GM23338 (cell line): ENCODE measurements around the gene GHDC. TPM values are rescaled to one million over a fixed set of nuclear protein-coding genes. Genes with fewer than 3 reads are reported as not detected.

ENCODE experiments used
- ATAC-seq: fragments of 200-7000 bp; cut with Tn5 transposase; 3 replicates; pipeline ENCODE4 v1.9.1; 2020
- DNase-seq: peaks from one replicate; pipeline ENCODE4 v3.0.0-alpha.2; 2015; ENCODE audit warnings: low spot score
- H2AFZ ChIP-seq: fragments of 200-600 bp; sonication (generic); 2 replicates; pipeline ENCODE4 v1.8.0; 2016; ENCODE audit warnings: antibody characterized with exemption, mild to moderate bottlenecking, moderate library complexity
- H3F3A ChIP-seq: fragments of 200-600 bp; sonication (generic); replicated peaks from 2 replicates; pipeline ENCODE4 v1.8.0; 2017; ENCODE audit warnings: antibody characterized with exemption, mixed run types, low read depth
- H3K27ac ChIP-seq: fragments of 200-600 bp; sonication (generic); 2 replicates; pipeline ENCODE4 v1.6.1; 2016; ENCODE audit warnings: low read depth
- H3K27me3 ChIP-seq: fragments of 200-600 bp; sonication (generic); 2 replicates; pipeline ENCODE4 v1.8.0; 2016; ENCODE audit warnings: mild to moderate bottlenecking, mixed run types, moderate library complexity; ENCODE audit not compliant: insufficient read depth
- H3K36me3 ChIP-seq: fragments of 200-600 bp; sonication (generic); 2 replicates; pipeline ENCODE4 v1.8.0; 2016; ENCODE audit warnings: mild to moderate bottlenecking; ENCODE audit not compliant: insufficient read depth
- H3K4me1 ChIP-seq: fragments of 200-600 bp; sonication (generic); 2 replicates; pipeline ENCODE4 v1.8.0; 2016; ENCODE audit warnings: mild to moderate bottlenecking, moderate library complexity; ENCODE audit not compliant: insufficient read depth
- H3K4me2 ChIP-seq: fragments of 200-600 bp; sonication (generic); 2 replicates; pipeline ENCODE4 v1.7.1; 2017; ENCODE audit warnings: mixed run types
- H3K4me3 ChIP-seq: fragments of 200-600 bp; sonication (generic); 2 replicates; pipeline ENCODE4 v1.6.1; 2016; ENCODE audit warnings: mixed run types
- H3K79me2 ChIP-seq: fragments of 200-600 bp; sonication (generic); replicated peaks from 2 replicates; pipeline ENCODE4 v1.8.0; 2017; ENCODE audit warnings: mild to moderate bottlenecking; ENCODE audit not compliant: insufficient read depth
- H3K9me2 ChIP-seq: fragments of 200-600 bp; sonication (generic); 2 replicates; pipeline ENCODE4 v1.8.0; 2017; ENCODE audit not compliant: insufficient read depth
- H4K20me1 ChIP-seq: fragments of 200-600 bp; sonication (generic); replicated peaks from 2 replicates; pipeline ENCODE4 v1.8.0; 2017; ENCODE audit warnings: mild to moderate bottlenecking; ENCODE audit not compliant: insufficient read depth
- H3K27ac Mint-ChIP-seq: 2 replicates; pipeline ENCODE4 v1.8.0; 2020; ENCODE audit warnings: inconsistent platforms, mild to moderate bottlenecking, moderate library complexity, mixed read lengths
- H3K27me3 Mint-ChIP-seq: 3 replicates; pipeline ENCODE4 v1.8.0; 2022; ENCODE audit warnings: low read depth, mild to moderate bottlenecking, moderate library complexity, mixed read lengths, inconsistent platforms; ENCODE audit not compliant: insufficient read depth, poor library complexity
- H3K36me3 Mint-ChIP-seq: 3 replicates; pipeline ENCODE4 v1.8.0; 2021; ENCODE audit warnings: low read depth, mild to moderate bottlenecking, inconsistent platforms, moderate library complexity, mixed read lengths
- H3K4me1 Mint-ChIP-seq: 3 replicates; pipeline ENCODE4 v1.8.0; 2020; ENCODE audit warnings: mild to moderate bottlenecking, inconsistent platforms, mixed read lengths
- H3K4me3 Mint-ChIP-seq: 3 replicates; pipeline ENCODE4 v1.8.0; 2021; ENCODE audit warnings: moderate library complexity, mild to moderate bottlenecking, inconsistent platforms, mixed read lengths
- H3K9me3 Mint-ChIP-seq: 3 replicates; pipeline ENCODE4 v1.8.0; 2020; ENCODE audit warnings: moderate library complexity, mild to moderate bottlenecking, inconsistent platforms, mixed read lengths
- EZH2phosphoT487 ChIP-seq: fragments of 200-600 bp; sonication (generic); IDR thresholded peaks from one replicate; pipeline ENCODE4 v1.8.1; 2018; ENCODE audit warnings: antibody characterized with exemption; ENCODE audit not compliant: unreplicated experiment
- polyA plus RNA-seq: library from polyadenylated mRNA; unstranded; fragments of >200 nt; fragmentation: Nextera tagmentation; extraction: Ambion mirVana; gene quantifications from 2 replicates; pipeline ENCODE4 v1.2.1, GENCODE V29; 2016
- total RNA-seq: library from RNA; depleted of rRNA; stranded (reverse); fragments of >200 nt; shearing (Covaris generic); gene quantifications from 2 replicates; pipeline ENCODE4 v1.2.3, GENCODE V29; 2014
- TF ChIP-seq, protein P1 (sequence below): IDR thresholded peaks from 2 replicates; pipeline ENCODE4 v1.6.1; 2016; ENCODE audit warnings: antibody characterized with exemption
- TF ChIP-seq, protein P2 (sequence below), 2 experiments: fragments of 200-600 bp in 1 of 2; sonication (generic) in 1 of 2; conservative IDR thresholded peaks; 2 replicates each; pipeline versions ENCODE4 v1.5.1 to v1.6.1; 2016 to 2017; ENCODE audit warnings: antibody characterized with exemption in 2 of 2, low read depth in 2 of 2, mild to moderate bottlenecking in 2 of 2, moderate library complexity in 1 of 2
- TF ChIP-seq, protein P3 (sequence below): IDR thresholded peaks from one replicate; pipeline ENCODE4 v1.6.1; 2018; ENCODE audit warnings: antibody characterized with exemption; ENCODE audit not compliant: unreplicated experiment
- TF ChIP-seq, protein P4 (sequence below): fragments of 250-450 bp; sonication (Bioruptor Pico); IDR thresholded peaks from 2 replicates; pipeline ENCODE4 v1.5.0; 2020; ENCODE audit warnings: mild to moderate bottlenecking, moderate library complexity

The GHDC gene
- total and polyA plus RNA-seq, 2 experiments from 2014 or later, result 4.0 to 13.8 TPM

DNA sequence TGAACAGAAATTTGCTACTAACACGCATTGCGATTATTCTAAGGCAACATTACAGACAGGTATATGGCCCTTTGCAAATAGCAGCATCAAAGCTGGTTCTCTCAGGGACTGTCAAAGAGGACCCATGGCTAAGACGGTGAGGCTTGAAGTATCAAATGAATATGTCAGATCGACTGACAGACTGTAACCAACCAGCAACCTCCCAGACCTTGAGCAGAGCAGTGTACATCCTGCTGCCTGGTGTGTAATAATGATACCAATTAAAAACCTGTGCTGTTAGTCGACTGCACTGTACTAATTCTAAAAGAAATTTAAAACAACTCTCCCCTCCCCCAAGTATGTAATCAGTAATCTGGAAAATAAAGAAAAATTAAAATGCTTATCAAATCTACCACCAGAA lies 35.9 kb upstream of the GHDC start:
- Histone ChIP-seq H3F3A (no peaks in the 10 kb centered on the region), H3K4me2 (no peak overlapping the region), H3K4me1 (no peaks in the 10 kb centered on the region), H3K27me3 (no peaks in the 10 kb centered on the region), H3K27ac (no peak overlapping the region), H3K79me2 (peaks cover 31% of the 10 kb centered on the region), H3K9me2 (no peaks in the 10 kb centered on the region), H3K36me3 (no peaks in the 10 kb centered on the region), H3K4me3 (no peak overlapping the region), H2AFZ (no peak overlapping the region), H4K20me1 (no peaks in the 10 kb centered on the region)
- Mint-ChIP-seq H3K27ac (no peak overlapping the region), H3K4me3 (no peak overlapping the region), H3K4me1 (no peaks in the 10 kb centered on the region), H3K27me3 (peaks cover 2% of the 10 kb centered on the region), H3K36me3 (peaks cover 3% of the 10 kb centered on the region; the same call in 1 of the 3 replicates), H3K9me3 (no peaks in the 10 kb centered on the region)
- TF ChIP-seq, protein P1, sequence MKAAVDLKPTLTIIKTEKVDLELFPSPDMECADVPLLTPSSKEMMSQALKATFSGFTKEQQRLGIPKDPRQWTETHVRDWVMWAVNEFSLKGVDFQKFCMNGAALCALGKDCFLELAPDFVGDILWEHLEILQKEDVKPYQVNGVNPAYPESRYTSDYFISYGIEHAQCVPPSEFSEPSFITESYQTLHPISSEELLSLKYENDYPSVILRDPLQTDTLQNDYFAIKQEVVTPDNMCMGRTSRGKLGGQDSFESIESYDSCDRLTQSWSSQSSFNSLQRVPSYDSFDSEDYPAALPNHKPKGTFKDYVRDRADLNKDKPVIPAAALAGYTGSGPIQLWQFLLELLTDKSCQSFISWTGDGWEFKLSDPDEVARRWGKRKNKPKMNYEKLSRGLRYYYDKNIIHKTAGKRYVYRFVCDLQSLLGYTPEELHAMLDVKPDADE, result no peak
- TF ChIP-seq, protein P2, sequence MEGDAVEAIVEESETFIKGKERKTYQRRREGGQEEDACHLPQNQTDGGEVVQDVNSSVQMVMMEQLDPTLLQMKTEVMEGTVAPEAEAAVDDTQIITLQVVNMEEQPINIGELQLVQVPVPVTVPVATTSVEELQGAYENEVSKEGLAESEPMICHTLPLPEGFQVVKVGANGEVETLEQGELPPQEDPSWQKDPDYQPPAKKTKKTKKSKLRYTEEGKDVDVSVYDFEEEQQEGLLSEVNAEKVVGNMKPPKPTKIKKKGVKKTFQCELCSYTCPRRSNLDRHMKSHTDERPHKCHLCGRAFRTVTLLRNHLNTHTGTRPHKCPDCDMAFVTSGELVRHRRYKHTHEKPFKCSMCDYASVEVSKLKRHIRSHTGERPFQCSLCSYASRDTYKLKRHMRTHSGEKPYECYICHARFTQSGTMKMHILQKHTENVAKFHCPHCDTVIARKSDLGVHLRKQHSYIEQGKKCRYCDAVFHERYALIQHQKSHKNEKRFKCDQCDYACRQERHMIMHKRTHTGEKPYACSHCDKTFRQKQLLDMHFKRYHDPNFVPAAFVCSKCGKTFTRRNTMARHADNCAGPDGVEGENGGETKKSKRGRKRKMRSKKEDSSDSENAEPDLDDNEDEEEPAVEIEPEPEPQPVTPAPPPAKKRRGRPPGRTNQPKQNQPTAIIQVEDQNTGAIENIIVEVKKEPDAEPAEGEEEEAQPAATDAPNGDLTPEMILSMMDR (conservative IDR thresholded peaks at IDR 0.05; ENCODE audit: low read depth in 2 of 2), result no peak
- TF ChIP-seq, protein P3, sequence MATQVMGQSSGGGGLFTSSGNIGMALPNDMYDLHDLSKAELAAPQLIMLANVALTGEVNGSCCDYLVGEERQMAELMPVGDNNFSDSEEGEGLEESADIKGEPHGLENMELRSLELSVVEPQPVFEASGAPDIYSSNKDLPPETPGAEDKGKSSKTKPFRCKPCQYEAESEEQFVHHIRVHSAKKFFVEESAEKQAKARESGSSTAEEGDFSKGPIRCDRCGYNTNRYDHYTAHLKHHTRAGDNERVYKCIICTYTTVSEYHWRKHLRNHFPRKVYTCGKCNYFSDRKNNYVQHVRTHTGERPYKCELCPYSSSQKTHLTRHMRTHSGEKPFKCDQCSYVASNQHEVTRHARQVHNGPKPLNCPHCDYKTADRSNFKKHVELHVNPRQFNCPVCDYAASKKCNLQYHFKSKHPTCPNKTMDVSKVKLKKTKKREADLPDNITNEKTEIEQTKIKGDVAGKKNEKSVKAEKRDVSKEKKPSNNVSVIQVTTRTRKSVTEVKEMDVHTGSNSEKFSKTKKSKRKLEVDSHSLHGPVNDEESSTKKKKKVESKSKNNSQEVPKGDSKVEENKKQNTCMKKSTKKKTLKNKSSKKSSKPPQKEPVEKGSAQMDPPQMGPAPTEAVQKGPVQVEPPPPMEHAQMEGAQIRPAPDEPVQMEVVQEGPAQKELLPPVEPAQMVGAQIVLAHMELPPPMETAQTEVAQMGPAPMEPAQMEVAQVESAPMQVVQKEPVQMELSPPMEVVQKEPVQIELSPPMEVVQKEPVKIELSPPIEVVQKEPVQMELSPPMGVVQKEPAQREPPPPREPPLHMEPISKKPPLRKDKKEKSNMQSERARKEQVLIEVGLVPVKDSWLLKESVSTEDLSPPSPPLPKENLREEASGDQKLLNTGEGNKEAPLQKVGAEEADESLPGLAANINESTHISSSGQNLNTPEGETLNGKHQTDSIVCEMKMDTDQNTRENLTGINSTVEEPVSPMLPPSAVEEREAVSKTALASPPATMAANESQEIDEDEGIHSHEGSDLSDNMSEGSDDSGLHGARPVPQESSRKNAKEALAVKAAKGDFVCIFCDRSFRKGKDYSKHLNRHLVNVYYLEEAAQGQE, result no peak
- no peak for TF ChIP-seq EZH2phosphoT487
- TF ChIP-seq, protein P4, sequence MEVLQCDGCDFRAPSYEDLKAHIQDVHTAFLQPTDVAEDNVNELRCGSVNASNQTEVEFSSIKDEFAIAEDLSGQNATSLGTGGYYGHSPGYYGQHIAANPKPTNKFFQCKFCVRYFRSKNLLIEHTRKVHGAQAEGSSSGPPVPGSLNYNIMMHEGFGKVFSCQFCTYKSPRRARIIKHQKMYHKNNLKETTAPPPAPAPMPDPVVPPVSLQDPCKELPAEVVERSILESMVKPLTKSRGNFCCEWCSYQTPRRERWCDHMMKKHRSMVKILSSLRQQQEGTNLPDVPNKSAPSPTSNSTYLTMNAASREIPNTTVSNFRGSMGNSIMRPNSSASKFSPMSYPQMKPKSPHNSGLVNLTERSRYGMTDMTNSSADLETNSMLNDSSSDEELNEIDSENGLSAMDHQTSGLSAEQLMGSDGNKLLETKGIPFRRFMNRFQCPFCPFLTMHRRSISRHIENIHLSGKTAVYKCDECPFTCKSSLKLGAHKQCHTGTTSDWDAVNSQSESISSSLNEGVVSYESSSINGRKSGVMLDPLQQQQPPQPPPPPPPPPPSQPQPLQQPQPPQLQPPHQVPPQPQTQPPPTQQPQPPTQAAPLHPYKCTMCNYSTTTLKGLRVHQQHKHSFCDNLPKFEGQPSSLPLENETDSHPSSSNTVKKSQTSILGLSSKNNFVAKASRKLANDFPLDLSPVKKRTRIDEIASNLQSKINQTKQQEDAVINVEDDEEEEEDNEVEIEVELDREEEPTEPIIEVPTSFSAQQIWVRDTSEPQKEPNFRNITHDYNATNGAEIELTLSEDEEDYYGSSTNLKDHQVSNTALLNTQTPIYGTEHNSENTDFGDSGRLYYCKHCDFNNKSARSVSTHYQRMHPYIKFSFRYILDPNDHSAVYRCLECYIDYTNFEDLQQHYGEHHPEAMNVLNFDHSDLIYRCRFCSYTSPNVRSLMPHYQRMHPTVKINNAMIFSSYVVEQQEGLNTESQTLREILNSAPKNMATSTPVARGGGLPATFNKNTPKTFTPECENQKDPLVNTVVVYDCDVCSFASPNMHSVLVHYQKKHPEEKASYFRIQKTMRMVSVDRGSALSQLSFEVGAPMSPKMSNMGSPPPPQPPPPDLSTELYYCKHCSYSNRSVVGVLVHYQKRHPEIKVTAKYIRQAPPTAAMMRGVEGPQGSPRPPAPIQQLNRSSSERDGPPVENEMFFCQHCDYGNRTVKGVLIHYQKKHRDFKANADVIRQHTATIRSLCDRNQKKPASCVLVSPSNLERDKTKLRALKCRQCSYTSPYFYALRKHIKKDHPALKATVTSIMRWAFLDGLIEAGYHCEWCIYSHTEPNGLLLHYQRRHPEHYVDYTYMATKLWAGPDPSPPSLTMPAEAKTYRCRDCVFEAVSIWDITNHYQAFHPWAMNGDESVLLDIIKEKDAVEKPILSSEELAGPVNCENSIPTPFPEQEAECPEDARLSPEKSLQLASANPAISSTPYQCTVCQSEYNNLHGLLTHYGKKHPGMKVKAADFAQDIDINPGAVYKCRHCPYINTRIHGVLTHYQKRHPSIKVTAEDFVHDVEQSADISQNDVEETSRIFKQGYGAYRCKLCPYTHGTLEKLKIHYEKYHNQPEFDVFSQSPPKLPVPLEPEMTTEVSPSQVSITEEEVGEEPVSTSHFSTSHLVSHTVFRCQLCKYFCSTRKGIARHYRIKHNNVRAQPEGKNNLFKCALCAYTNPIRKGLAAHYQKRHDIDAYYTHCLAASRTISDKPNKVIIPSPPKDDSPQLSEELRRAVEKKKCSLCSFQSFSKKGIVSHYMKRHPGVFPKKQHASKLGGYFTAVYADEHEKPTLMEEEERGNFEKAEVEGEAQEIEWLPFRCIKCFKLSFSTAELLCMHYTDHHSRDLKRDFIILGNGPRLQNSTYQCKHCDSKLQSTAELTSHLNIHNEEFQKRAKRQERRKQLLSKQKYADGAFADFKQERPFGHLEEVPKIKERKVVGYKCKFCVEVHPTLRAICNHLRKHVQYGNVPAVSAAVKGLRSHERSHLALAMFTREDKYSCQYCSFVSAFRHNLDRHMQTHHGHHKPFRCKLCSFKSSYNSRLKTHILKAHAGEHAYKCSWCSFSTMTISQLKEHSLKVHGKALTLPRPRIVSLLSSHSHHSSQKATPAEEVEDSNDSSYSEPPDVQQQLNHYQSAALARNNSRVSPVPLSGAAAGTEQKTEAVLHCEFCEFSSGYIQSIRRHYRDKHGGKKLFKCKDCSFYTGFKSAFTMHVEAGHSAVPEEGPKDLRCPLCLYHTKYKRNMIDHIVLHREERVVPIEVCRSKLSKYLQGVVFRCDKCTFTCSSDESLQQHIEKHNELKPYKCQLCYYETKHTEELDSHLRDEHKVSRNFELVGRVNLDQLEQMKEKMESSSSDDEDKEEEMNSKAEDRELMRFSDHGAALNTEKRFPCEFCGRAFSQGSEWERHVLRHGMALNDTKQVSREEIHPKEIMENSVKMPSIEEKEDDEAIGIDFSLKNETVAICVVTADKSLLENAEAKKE (CRISPR knock-in tag), result no peak
- ATAC-seq (no peak), DNase-seq (no peak)
